ENCODE data around the gene MAG.

DNA sequence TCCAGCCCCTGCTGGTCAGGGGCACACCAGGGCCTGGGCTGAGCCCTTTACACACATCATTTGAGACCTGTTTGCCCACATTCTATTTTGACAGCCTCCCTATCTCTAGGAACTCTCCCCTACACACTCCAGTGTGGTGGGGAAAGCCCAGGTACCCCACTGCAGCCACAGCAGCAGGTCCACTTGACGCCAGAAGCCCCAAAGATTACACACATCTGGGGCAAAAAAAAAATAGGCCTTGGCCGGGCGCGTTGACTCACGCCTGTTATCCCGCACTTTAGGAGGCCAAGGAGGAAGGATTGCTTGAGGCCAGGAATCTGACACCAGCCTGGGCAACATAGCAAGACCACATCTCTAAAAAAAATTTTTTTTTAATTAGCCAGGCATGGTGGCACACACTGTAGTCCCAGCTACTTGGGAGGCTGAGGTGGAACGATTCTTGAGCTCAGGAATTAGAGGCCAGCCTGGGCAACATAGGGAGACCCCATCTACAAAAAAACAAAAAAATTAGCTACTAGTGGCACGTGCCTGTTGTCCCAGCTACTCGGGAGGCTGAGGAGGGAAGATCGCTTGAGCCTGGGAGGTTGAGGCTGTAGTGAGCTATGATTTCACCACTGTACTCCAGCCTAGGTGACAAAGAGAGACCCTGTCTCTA is 19.0 kb downstream of the MAG start:
- TF ChIP-seq, protein P1, sequence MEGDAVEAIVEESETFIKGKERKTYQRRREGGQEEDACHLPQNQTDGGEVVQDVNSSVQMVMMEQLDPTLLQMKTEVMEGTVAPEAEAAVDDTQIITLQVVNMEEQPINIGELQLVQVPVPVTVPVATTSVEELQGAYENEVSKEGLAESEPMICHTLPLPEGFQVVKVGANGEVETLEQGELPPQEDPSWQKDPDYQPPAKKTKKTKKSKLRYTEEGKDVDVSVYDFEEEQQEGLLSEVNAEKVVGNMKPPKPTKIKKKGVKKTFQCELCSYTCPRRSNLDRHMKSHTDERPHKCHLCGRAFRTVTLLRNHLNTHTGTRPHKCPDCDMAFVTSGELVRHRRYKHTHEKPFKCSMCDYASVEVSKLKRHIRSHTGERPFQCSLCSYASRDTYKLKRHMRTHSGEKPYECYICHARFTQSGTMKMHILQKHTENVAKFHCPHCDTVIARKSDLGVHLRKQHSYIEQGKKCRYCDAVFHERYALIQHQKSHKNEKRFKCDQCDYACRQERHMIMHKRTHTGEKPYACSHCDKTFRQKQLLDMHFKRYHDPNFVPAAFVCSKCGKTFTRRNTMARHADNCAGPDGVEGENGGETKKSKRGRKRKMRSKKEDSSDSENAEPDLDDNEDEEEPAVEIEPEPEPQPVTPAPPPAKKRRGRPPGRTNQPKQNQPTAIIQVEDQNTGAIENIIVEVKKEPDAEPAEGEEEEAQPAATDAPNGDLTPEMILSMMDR (IDR thresholded peaks at IDR 0.05) = no peak
- no peak for TF ChIP-seq POLR2A (IDR thresholded peaks at IDR 0.05)

Data from breast epithelium (tissue), 3 donors.